HG03520 (cell line): ENCODE measurements around the gene MPP4.

Experiments
- ATAC-seq: cut with Tn5 transposase; IDR thresholded peaks from one replicate; pipeline ENCODE4 v1.9.1; 2021; ENCODE audit warnings: mild to moderate bottlenecking, moderate library complexity; ENCODE audit not compliant: unreplicated experiment

Gene MPP4

GRCh38 chr2:201631041-201631440 is 67.4 kb downstream of the MPP4 start:
- no peak for ATAC-seq

- no peak for ATAC-seq
Measured at GRCh38 chr2:201630577-201630976, 67.9 kb downstream of the MPP4 start.

- ATAC-seq = no peak
Measured at GRCh38 chr2:201628545-201628944, 69.9 kb downstream of the MPP4 start.

- no peak for ATAC-seq
Measured at GRCh38 chr2:201622306-201622970, 76.0 kb downstream of the MPP4 start.

- no peak for ATAC-seq
Measured at GRCh38 chr2:201621293-201621999, 77.0 kb downstream of the MPP4 start.

- no peak for ATAC-seq
Measured at GRCh38 chr2:201618744-201619662, 79.4 kb downstream of the MPP4 start.

- ATAC-seq = no peak
Measured at GRCh38 chr2:201608021-201608420, 90.4 kb downstream of the MPP4 start.

- ATAC-seq = no peak
Measured at GRCh38 chr2:201607568-201607967, 90.9 kb downstream of the MPP4 start.

GRCh38 chr2:201600906-201601305 is 97.5 kb downstream of the MPP4 start:
- ATAC-seq = no peak

GRCh38 chr2:201597397-201597796 is 101.0 kb downstream of the MPP4 start:
- ATAC-seq = no peak
